Suppressor macrophage treated with lipopolysaccharide for 1 hour (primary cell): ENCODE results near the gene ACVRL1.

Source experiments
- DNase-seq, 3 donors: peaks; one replicate each; pipeline ENCODE4 v3.0.0-alpha.2; 2020 to 2022

ACVRL1 gene

DNA sequence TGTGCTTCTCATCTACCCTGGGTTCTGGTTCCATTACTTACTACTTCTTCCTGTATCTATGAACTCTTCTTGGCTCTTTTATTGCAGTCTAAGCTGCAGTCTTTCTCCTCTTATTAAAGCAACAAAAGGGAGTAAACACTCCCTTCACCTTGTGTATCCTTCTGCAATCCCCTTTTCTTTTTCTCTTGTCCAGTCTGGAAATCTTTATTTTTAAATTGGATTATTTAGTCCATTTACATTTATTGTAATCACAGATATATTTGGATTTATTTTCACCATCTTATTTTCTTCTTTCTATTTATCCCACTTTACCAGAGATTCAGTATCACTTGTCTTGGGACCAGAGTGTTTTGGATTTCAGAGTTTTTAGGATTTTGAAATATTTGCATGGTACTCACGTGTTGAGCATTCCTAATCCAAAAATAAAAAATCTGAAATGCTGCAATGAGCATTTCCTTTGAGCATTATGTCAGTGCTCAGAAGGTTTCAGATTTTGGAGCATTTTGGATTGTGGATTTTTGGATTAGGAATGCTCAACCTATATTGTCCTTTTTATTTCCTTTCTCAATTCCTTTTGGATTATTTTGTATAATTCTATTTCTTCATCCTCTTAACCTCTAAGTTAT lies 37.4 kb downstream of the ACVRL1 start:
- DNase-seq: no peak

DNA sequence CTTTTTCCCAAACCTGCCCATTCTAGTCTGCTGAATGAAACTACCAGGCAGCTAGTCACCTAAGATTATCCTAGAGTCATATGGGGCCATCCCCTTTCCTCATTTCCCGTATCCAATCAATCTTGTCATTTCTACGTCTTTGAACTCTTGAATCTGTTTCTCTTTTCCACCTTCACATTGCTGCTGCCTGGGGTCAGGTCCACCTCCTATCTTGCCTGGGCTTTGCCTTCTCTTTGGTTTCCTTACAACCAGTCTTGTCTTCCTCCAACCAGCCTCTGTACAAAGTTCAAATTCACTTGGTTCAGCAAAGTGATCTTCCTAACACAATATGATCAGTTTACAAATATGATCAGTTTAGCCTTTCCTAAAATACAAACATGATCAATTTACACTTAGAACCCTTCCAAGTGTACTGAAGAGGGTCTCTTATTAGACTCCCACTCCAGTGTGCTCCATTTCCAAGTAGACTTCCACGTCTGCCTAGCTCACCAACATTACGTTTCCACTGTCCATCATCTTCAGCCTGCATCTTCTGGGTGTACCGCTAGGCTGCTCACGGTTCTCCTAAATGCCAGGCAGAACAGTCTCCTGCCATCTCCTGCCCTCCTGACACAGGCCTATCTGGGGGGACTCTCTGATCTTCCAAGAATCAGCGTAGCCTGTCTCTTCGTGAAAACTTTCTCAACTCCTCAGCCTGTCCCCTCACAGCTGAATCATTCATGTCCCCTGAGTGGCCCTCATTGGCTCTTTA lies 40.1 kb downstream of the ACVRL1 start:
- DNase-seq: no peak

DNA sequence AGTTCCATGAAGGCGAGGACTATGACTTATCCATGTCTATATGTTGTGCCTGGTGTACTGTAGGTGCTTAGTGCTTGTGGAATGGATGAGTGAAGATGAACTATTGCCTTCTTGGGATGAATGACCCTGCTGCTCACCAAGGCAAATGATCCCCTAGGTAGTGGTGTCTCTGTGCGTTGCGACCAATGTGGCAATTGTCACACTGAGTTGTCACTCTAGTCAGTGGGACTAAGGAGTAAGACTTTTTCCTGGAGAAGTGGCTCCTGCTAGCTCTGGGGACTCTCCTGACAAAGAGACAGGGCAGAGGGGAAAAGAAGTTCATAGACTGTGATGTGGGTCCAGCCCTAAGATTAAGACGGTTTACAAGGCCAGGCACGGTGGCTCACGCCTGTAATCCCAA lies 40.8 kb downstream of the ACVRL1 start:
- DNase-seq: no peak

DNA sequence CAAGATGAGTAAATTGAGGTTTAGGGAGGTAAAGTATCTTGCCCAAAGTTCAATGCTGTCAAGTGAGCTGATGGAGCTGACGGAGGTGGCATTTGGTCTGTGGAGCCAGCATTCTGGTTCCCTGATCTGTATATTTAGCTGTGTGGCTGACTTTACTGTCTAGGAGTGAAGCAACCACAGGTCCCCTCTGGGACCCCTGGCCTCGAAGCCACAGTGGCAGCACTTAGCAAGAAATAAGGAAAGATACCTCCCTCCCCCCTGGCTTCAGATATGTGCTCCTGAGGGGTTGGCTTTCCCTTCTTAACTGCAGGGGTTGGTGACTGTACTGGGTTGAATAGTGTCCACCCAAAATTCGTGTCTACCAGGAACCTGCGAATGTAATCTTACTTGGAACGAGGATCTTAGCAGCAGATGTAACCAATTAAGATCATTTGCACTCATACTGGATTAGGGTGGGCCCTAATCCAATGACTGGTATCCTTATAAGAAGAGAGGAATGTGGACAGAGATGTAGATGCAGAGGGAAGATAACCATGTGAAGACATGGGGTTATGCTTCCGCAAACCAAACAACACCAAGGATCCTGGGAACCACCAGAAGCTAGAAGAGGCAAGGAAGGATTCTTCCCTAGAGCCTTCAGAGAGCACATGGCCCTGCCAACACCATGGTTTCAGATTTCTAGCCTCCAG lies 42.2 kb downstream of the ACVRL1 start:
- DNase-seq: no peak

DNA sequence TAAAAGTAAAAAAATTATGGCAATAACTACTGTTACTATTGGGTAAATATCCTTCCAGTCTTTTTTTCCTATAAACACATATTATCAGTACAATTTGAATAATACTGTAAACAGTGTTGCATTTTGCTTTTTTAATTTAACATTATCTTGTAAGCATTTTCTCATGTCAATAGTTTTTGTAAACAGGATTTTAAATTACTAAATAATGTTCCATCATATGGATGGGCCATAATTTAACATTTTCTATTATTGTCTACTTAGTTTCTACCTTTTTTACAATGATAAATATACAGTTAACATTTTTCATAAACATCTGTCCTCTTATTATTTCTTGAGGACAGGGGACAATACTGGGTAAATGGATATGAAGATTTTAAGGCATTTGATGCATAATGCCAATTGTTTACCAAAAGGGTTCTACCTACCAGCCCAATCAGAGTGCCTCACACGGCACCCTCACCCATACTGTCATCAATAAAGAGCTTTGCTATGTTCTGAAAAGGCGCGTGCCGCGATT lies 43.4 kb downstream of the ACVRL1 start:
- DNase-seq: no peak

DNA sequence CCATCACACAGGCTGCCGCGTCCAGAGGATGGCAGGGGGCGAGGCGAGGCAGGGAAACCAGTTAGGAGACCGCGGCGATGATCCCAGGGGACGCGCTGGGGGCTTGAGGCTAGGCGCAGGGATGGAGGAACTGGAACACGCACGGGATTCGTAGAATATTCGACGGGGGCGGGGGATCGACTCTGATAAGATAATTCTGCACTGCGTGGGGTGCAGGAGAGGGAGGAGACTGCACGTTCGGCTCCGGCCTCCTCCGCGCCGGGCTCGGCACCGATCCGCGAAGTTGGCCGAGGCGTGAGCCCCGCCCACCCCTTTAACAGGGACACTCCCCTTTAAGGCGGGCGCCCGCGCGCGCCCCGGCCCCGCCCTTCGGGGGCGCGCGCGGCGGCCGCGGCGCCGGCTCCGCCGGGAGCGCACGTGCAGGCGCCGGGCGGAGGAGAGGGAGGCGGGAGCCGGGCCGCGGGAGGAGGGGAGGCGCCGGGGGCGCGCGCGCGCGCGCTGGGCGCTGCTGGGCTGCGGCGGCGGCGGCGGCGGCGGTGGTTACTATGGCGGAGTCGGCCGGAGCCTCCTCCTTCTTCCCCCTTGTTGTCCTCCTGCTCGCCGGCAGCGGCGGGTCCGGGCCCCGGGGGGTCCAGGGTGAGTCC lies 44.0 kb downstream of the ACVRL1 start, which contains the start of gene ACVR1B:
TSS of gene ACVR1B (plus strand) at position 501 of the 644 bp plus-strand sequence. CDS start at position 546, 45 bp downstream.
- DNase-seq: peak; percentile 91 to 98 (median 95)

DNA sequence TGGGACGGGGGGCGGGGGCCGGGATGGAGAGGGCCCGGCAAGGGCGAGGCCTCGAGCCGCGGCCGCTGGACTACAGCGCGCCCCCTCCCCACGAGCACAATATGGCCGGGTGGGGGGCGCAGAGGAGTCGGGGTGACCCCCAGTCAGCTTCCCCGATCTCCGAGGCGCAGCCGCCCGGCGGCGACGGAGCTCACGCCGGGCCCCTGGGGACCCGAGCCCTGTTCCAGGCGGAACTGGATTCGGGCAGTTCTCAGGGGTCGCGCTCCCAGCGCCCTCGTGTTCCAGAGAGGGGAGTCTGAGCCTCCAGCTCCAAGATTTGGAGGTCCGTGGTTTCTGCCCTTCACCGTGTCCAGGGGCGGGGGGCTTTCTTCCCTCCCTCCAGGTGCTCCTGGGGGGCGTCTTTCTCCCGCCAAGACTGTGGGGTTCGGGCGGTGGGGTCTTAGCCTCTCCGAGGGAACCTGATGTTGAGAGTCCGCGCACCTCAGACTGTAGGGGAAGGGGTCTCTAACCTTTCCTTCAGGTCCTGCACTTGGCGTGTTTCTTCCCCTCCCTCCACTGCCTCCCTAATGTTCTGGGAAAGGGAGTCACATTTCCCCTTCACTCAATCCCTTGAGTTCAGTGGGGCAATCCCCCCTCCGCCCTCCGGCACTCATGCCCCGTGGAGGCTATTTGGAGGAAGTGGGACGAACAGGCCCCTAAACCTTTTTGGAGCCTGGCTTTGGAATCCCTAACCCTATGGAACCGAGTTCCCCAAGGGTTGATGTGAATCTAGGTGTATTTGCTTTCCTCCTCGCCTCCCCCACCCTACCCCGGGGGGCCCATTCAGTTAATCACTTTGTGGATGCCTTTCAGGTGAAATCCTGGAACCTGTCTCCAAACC lies 44.8 kb downstream of the ACVRL1 start:
- peak; percentile 58 to 86 (median 81) for DNase-seq

DNA sequence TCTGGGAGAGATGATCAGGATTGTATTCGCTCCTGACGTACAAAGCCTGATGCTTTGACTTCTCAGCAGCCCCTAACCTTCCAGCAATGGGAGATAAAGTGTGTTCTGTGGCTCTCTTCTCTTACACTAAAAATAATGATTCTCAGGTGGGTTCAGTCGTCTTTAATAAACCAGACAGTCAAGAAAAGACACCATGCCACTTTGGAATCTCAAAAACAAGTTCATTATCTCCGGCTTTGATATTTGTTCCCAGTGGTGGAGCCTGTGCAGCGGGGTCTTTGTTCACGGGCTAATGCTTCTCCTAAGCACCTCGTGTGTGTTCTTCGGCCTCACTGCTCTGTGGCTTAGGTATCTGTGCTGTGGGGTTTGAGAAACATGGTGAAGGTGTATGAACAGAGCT lies 45.8 kb downstream of the ACVRL1 start:
- DNase-seq: no peak

DNA sequence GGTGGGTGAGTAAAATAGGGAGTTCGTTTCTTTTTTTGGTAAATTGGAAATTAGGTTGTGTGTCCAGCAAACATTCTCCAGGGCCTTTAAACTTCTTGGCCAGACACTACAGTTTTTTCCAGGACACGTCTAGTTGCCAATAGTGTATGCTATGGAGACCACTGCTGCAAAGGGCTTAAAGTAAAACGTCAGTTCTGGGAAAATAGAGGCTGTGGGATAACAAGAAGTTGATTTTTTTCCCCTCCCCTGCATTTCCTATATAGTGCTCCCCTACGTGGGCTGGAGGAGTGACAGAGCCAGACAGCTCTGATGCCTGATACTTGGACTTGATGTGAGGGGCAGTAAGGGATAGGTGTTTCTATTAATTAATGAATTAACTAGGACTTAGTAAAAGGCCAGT lies 46.6 kb downstream of the ACVRL1 start:
- peak in 2 of 3 donors; percentile 54 to 77 for DNase-seq

DNA sequence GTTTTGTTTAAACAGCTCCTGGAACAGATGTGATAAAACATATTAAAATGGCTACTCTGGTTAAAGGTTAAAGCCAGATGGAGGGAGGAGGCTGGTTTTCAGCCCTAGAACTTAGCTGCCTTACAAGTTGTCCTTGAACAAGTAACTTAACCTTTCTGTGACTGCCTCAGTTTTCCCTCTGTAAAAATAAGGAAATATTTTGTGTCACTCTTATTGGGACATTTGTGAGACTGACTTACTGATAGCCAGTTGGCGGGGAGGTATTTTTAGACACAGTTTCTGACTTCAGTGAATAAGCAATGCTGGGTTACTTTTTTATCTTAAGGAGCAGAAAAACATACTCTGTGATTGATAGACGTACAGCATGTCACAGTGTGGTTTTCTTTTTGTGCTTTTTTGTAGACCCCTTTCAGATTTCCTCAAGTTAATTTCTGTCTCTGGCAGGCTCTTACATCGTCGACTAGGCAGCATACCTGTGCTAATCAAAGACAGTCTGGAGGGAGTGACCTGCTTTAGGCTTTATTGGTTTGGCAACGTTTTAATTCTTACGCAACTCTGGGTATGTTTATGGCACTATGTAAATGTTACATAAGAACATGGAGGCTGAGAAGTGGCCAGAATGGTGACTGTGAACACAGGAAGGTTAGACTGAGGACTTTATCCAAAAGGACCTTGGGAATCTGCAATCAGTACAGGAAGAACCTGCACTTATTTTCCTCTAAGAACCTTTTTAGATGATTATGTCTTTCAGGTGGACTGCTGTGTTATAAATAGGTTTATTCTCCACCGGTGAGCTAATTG lies 47.5 kb downstream of the ACVRL1 start:
- peak; percentile 34 to 60 (median 55) for DNase-seq

DNA sequence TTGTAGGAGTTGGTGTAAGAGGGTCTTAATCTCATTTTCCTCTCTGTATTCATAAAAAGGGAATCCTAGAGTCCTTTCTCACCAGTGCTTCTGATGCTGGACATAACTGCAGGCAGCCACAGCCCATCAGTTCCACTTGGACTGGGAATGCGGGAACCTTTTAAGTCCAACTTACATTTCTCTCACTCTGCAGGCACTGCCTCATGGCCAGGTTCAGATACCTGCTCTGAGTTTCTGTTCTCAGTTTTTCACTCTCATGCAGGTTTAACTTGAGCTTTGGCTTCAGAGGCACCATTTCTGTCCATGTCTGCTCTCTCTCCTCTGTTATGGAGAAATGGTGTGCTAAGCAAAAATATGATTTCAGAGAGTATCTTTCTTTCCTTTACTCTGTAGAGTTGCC lies 48.4 kb downstream of the ACVRL1 start:
- DNase-seq: no peak

DNA sequence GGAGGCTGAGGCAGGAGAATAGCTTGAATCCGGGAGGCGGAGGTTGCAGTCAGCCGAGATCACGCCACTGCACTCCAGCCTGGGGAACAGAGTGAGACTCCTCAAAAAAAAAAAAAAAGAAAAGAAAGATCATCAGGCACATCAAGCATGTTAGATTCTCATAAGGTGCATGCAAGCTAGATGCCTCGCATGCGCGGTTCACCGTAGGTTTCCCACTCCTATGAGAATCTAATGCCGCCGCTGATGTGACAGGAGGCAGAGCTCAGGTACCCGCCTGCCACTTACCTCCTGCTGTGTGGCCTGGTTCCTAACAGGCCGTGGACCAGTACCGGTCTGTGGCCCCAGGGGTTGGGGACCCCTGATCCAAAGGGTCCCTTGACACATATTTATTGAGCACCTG lies 51.2 kb downstream of the ACVRL1 start:
- DNase-seq: no peak

DNA sequence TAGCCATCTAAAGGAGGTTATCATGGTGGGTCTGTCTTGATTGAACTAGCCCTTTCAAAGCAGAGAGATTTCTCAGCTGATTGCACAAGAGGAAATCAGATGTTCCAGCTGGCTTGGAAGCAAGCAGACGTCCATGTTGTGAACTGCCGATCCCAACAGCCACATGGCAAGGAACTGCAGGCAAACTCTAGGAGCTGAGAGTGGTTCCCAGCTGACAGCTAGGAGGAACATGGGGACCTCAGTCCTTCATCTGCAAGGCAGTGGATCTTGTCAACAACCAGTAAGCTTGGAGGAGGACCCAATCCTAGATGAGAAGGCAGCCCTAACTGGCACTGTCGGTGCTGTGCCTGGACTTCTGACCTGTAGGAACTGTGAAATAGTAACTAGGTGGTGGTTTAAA lies 51.9 kb downstream of the ACVRL1 start:
- DNase-seq: no peak

DNA sequence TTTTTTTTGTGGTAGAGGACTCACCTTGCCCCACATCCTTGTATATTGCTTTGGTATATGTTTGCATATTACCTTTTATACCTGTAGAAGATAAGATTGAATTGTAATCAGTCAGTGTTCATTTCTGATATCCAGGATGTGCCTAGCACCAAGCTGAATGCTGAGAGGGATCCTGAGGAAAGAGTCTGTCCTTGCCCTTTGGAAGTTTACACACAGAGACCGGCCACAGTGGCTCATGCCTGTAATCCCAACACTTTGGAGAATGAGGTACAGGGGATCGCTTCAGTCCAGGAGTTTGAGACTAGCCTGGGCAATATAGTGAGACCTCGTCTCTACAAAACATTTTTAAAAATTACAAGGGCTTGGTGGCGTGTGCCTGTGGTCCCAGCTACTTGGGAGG lies 52.6 kb downstream of the ACVRL1 start:
- DNase-seq: no peak

DNA sequence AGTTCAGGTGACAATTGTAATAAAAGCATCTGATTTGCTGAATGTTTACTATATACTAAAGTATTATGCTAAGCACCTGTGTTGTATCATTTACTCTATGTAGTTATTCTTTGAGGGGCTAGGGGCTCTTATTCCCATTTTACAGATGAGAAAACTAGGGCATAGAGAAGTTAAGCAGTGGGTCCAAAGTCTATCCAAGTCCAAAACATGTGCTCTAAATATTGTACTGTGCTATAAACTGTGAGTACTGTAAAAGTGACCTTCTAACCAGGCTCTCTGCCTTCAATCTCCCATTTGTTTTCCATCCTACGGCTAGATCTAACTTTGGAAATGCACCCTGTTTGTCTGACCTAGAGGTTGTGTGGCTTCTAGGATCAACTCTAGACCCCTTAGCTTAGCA lies 53.2 kb downstream of the ACVRL1 start:
- no peak for DNase-seq

DNA sequence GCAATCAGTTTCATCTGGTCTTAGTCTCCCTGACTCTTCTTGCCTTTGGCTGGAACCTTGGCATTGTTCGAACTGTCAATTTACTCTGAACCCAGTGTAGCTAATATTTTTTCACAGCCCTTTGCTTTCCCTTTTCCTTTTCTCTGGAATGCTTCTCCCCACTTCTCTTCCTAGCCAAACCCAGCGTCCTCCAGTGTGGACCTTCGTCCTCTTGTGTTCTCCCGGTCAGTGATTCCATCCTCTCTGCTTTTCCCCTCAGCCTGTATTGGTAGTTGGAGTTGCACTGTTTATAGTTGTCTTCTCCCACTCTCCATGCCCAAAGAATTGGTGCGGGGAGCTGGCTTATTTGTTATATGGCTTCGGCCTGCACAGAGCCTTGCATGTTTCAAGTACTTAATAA lies 53.6 kb downstream of the ACVRL1 start:
- DNase-seq: no peak

DNA sequence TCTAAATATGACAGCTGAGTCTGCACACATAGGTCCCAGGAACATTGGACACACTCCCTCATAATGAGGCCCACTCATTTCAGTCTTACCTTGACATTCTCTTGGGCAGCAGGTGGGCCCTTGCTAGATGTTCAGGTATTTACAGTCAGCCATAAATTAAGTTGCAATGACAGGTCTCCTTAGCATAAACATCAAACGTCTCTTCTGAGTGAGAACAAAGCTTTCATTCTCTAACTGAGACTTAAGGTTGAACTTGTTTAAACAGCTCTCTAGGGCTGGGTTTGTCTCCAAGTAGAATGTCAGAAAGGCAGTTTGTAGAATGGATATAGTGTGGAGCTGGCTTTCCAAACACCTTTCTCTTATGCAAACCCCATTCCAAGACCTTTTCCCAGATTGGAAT lies 54.5 kb downstream of the ACVRL1 start:
- DNase-seq: no peak

DNA sequence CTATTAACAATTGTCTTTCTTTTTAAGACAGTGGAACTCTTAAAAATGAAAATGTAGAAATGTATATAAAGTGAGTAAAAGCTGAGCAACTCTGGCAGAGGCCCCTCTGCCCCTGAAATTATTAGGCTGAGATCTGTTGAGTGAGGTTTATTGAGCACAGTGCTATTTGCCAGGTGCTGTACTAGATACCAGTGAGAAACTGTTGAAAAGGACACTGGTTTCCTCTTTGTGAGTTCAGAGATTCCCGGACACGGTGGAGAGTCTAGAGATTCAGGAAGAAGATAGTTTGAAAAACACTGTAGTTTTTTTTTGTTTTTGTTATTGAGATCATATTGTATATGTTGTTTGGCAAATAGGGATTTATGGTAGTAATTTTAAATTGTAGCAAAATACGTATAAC lies 55.4 kb downstream of the ACVRL1 start:
- DNase-seq: no peak

DNA sequence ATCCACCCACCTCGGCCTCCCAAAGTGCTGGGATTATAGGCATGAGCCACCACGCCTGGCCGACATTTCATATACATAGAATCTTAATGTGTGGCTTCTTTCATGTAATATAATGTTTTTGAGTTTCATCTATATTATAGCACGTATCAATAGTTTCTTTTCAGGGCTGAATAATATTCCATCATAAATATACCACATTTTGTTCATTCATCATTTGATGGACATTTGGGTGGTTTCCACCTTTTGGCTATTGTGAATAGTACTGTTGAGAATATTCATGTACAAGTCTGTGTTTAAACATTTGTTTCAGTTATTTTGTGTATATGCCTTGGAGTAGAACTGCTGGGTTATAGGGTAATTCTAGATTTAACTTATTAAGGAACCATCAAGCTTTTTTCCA lies 56.2 kb downstream of the ACVRL1 start:
- DNase-seq: no peak

DNA sequence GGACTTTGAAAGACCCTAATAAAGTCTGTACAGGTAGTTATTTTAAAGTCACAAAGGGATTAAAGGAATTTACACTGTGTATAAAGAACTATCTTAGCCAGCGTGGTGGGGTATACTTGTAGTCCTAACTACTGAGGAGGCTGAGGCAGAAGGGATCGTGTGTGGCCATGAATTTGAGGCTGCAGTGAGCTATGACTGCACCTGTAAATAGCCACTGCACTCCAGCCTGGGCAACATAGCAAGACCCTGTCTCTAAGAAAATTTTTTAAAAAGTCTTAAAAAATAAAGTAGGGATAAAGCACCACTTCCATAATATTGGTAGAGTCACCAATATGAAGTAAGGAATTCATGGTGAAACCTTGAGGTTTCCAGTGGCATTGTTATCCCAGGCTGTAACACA lies 62.3 kb downstream of the ACVRL1 start:
- DNase-seq: no peak

DNA sequence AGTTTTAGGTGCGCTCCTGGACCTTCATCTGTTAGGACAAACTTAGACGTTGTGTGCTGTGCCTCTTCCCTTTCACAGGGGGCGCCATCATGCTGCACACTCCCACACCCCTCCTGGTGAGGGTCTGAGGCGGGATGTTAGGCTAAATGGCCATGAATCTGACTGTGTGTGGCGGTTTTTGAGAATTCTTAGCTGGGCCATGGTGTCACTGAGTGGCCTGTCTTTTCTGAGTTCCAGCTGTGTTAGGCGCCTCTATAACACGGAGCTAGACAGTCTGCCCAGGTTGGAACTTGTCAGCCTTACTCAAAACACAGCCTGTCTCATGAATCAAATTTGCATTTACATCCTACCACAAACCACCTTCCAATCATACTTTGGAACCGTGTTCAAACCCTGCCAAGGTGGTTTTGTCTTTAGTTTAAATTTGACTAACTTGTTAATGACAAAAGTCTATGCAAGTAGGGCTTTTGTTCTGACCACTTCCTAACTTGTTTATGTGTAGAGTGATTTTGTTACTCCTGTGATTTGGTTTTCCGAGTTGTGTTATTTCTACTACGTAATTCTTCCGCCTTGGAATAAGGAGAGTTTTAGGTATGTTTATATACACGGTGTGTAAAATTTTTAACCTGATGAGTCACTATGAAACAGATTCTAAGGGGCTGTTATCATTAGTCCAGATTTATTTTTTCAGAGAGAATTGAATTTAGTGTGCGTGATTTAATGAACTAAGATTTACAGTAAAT lies 63.8 kb downstream of the ACVRL1 start:
- no peak for DNase-seq
